Activated CD4-positive, alpha-beta T cell treated with anti-CD3 and anti-CD28 coated beads for 36 hours (primary cell): Measurements from ENCODE around the gene PEX14. TPM values are rescaled to one million over a fixed set of nuclear protein-coding genes. Genes with fewer than 3 reads are reported as not detected.
"Not testable (repeated sequence)": the region's sequence is repeated elsewhere in the genome, so short reads cannot be mapped to it uniquely, and the experiment has no call there.

Source experiments
- ATAC-seq: fragments of 200-7000 bp; cut with Tn5 transposase; one replicate; pipeline ENCODE4 v1.10.0; 2021; ENCODE audit warnings: mild to moderate bottlenecking, moderate library complexity
- CTCF ChIA-PET: fragments of 350-600 bp; sonication (Branson Sonifier 250); formaldehyde crosslinking; loops from one replicate; lab custom pipeline; 2021; ENCODE audit warnings: antibody characterized with exemption; lab: Charles Lee
- POLR2A ChIA-PET: fragments of 350-600 bp; sonication (Branson Sonifier 250); formaldehyde crosslinking; loops from one replicate; lab custom pipeline; 2021; ENCODE audit warnings: antibody characterized with exemption, inconsistent platforms; lab: Charles Lee
- DNase-seq: peaks from one replicate; pipeline ENCODE4 v3.0.0-alpha.2; 2020
- H3K27ac Mint-ChIP-seq: one replicate; pipeline ENCODE4 v1.8.0; 2021; ENCODE audit warnings: mixed read lengths
- H3K27me3 Mint-ChIP-seq: one replicate; pipeline ENCODE4 v1.8.0; 2021; ENCODE audit warnings: mixed read lengths
- H3K36me3 Mint-ChIP-seq: one replicate; pipeline ENCODE4 v1.8.0; 2021; ENCODE audit warnings: low read depth, mixed read lengths
- H3K4me1 Mint-ChIP-seq: one replicate; pipeline ENCODE4 v1.8.0; 2021; ENCODE audit warnings: mixed read lengths
- H3K4me3 Mint-ChIP-seq: one replicate; pipeline ENCODE4 v1.8.0; 2021; ENCODE audit warnings: mild to moderate bottlenecking, moderate library complexity, mixed read lengths
- H3K9me3 Mint-ChIP-seq: one replicate; pipeline ENCODE4 v1.8.0; 2021; ENCODE audit warnings: low read depth, mixed read lengths
- intact Hi-C, 2 experiments: fragments of 100-400 bp; cut with DNase I in 1 of 2; cut with micrococcal nuclease in 1 of 2; formaldehyde crosslinking; loops; one replicate each; pipeline versions ENCODE4 v1.14.2 to v1.15.1; 2022 to 2024; cut with DNase I, micrococcal nuclease
- total RNA-seq, 2 experiments: library from RNA; stranded (reverse); gene quantifications; one replicate each; pipeline ENCODE4 v1.2.3, GENCODE V29; 2021

The PEX14 gene
- total RNA-seq, 2 experiments from 2014 or later: 16.3 to 25.1 TPM

DNA sequence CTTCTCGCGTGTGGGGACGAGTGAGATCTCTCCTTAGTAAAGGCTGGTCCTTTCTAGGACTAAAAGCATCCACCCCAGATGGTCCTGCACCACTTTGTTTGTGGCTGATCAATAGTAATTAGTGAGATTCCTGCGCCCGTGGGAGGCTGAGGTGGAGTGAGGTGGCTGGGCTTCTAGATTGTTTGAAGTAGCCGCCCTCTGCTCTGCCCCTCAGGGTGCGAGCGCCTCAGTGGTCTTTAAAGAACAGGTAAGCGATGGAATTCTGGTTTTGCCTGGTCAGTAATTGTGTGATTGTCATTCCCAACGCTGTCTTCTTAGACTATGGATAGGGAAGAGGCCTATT is 20.7 kb downstream of the PEX14 start:
- DNase-seq: no peak
- ATAC-seq: no peak
- Mint-ChIP-seq H3K36me3 (peaks cover 7% of the 10 kb centered on the region), H3K4me3 (peak overlapping the region; percentile 72), H3K9me3 (no peaks in the 10 kb centered on the region), H3K27ac (peak overlapping the region; percentile 91), H3K4me1 (peaks cover 49% of the 10 kb centered on the region), H3K27me3 (no peaks in the 10 kb centered on the region)
- intact Hi-C loops: loop anchor here (1.0 to 5.0 kb wide), 10 partner anchors 16 to 585 kb away; partner anchors contain the start of genes PEX14 (in 2 of the 2), CTNNBIP1 (in 1 of the 2) and TARDBP (in 1 of the 2)
- ChIA-PET POLR2A (interaction anchor here (0.9 to 1.2 kb wide), 2 partner anchors 12 to 18 kb away, joined by 4 to 7 read pairs; no protein-coding TSS in a partner anchor), CTCF (interaction anchor here (0.6 to 6.5 kb wide), 36 partner anchors 8 to 1190 kb away, joined by 3 to 133 read pairs (median 4); partner anchors contain the start of genes CENPS, DFFA and PGD)

DNA sequence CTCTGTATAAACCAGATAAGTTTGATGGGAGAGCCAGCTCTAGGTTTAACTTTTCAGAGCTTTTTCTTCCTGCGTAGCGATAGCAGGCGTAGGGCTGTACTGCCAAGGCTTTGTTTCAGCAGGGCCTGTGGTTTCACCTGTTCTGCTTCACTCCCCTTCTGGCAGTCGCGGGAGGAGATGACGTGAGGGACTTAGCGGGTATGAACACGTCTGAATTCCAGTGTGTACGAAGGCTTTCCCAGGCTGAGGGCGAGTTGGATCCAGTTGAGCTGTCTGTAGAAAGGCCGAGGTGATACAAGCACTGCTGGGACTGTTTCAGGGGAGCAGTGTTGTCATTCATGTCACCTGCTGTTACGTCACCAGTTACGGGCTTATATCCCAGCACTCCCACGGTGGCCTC is 21.2 kb downstream of the PEX14 start:
- ChIA-PET POLR2A (interaction anchor here (0.5 kb wide), 1 partner anchor 571 kb away, joined by 3 read pairs; no protein-coding TSS in a partner anchor), CTCF (interaction anchor here (0.8 to 6.5 kb wide), 8 partner anchors 7 to 374 kb away, joined by 3 to 133 read pairs (median 12); partner anchors contain the start of gene CENPS)
- intact Hi-C loops: loop anchor here (1.0 to 5.0 kb wide), 10 partner anchors 15 to 586 kb away; partner anchors contain the start of genes PEX14 (in 2 of the 2), CTNNBIP1 (in 1 of the 2) and TARDBP (in 1 of the 2)
- Mint-ChIP-seq H3K4me3 (peak overlapping the region; percentile 72), H3K27me3 (no peaks in the 10 kb centered on the region), H3K4me1 (peaks cover 51% of the 10 kb centered on the region), H3K36me3 (peaks cover 7% of the 10 kb centered on the region), H3K27ac (peak overlapping the region; percentile 91), H3K9me3 (no peaks in the 10 kb centered on the region)
- peak; percentile 11 for ATAC-seq
- peak; percentile 55 for DNase-seq

DNA sequence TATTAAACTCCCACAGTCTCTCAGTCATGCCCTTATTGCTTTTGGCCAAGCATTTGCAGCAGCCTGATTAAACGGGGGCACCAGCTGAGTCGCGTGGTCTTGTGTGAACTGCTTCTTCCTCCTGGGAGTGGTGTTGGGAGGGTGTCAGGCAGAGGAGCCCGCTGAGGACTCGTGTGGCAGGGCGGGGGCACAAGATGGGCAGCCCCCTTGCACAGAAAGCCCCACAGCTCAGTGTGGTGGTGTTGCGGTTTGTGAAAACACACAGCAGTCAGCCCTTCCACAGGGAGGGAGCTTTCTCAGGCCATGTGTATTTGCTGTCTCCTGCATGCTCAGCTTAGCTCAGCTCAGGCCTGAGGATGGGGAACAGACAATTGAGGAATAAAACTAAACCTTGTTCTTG is 22.4 kb downstream of the PEX14 start:
- no peaks in the 10 kb centered on the region for H3K9me3 Mint-ChIP-seq
- ATAC-seq: no peak
- POLR2A ChIA-PET: interaction anchor here (0.6 to 0.7 kb wide), 2 partner anchors 11 to 594 kb away, joined by 3 read pairs; no protein-coding TSS in a partner anchor

DNA sequence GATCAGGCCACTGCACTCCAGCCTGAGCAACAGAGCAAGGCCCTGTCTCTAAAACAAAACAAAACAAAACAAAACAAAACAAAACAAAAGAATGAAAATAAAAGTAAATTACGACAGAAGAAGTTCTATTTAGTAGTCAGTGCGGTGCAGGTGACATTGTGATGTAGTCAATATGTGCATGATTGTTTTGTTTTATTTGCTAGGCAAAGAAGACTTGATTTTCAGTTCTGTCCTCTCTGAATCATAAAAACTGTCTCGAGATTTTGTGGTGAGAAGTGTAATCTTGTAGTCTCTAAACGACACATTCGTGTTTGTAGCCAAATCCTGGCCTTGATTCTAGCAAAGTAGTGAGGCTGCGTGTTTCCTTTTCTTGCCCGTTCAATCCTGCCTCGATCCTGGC is 23.5 kb downstream of the PEX14 start:
- DNase-seq: no peak
- Mint-ChIP-seq H3K4me3 (no peak overlapping the region), H3K27me3 (no peaks in the 10 kb centered on the region), H3K36me3 (peaks cover 7% of the 10 kb centered on the region), H3K4me1 (peaks cover 57% of the 10 kb centered on the region), H3K9me3 (no peaks in the 10 kb centered on the region), H3K27ac (peak overlapping the region; percentile 17)
- peak; percentile 16 for ATAC-seq
- intact Hi-C loops: loop anchor here (5.0 kb wide), 2 partner anchors 194 to 514 kb away; partner anchors contain the start of gene TARDBP (in 1 of the 2)
- CTCF ChIA-PET: interaction anchor here (0.6 to 6.5 kb wide), 3 partner anchors 12 to 1221 kb away, joined by 3 to 133 read pairs (median 3); no protein-coding TSS in a partner anchor
- POLR2A ChIA-PET: interaction anchor here (0.6 kb wide), 1 partner anchor 366 kb away, joined by 3 read pairs; no protein-coding TSS in a partner anchor

More for the DNA sequence above, 22.4 kb downstream of the PEX14 start:
- Mint-ChIP-seq H3K4me1 (peaks cover 55% of the 10 kb centered on the region), H3K27me3 (no peaks in the 10 kb centered on the region), H3K27ac (no peak overlapping the region), H3K36me3 (peaks cover 7% of the 10 kb centered on the region), H3K4me3 (no peak overlapping the region)
- intact Hi-C loops: loop anchor here (5.0 kb wide), 2 partner anchors 195 to 515 kb away; partner anchors contain the start of gene TARDBP (in 1 of the 2)
- CTCF ChIA-PET: interaction anchor here (6.5 kb wide), 1 partner anchor 14 kb away, joined by 133 read pairs; no protein-coding TSS in a partner anchor
- no peak for DNase-seq

DNA sequence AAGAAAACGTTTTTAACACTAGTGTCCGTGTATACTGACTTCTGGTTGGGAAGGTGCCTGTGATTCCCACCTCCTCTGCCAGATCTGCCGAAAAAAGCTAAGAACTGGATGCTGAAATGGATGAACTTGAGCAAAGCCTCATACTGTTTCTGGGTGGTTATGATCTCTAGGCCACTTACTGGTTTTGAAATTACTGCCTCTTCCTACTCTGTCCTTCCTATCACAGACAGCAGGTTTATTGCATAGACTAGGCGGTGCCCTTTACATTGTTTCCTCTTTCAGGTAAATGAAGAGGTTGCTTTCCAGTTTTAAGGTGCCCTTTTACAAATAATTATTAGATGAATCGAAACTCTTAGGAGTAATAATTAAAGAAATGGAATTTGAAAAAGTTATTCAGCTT is 27.5 kb downstream of the PEX14 start:
- ATAC-seq (peak; percentile 68), DNase-seq (no peak)
- no peaks in the 10 kb centered on the region for H3K36me3 Mint-ChIP-seq
- no peak overlapping the region for H3K27ac Mint-ChIP-seq
- POLR2A ChIA-PET: no interaction called here
- no peaks in the 10 kb centered on the region for H3K9me3 Mint-ChIP-seq
- H3K4me1 Mint-ChIP-seq: peaks cover 41% of the 10 kb centered on the region
- H3K27me3 Mint-ChIP-seq: no peaks in the 10 kb centered on the region
- CTCF ChIA-PET: interaction anchor here (0.7 to 3.0 kb wide), 3 partner anchors 7 to 136 kb away, joined by 3 to 22 read pairs (median 3); no protein-coding TSS in a partner anchor
- H3K4me3 Mint-ChIP-seq: no peak overlapping the region
- intact Hi-C loops: no loop called here

DNA sequence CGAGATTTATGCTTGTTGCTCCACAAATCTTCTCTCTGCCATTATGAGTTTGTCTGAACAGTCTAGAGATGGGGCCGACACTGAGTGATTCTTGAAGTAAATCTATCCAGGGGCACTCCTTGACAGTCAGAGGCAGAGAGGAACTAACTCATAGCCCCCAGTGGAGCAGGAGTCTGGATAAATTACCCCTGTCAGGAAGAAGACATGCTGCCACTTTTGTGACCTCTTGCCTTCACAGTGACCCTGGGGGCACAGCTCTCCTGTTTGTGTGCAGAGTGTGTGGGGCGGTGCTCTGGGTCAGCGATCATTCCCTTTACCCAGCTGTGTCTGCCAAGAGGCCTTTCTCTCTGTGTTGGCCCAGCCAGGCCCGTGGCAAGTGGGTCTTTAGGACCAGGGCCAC is 29.5 kb downstream of the PEX14 start:
- H3K27ac Mint-ChIP-seq: no peak overlapping the region
- no peak for DNase-seq
- no peak for ATAC-seq
- H3K27me3 Mint-ChIP-seq: no peaks in the 10 kb centered on the region
- H3K4me1 Mint-ChIP-seq: peaks cover 35% of the 10 kb centered on the region
- H3K4me3 Mint-ChIP-seq: no peak overlapping the region
- ChIA-PET POLR2A (interaction anchor here (0.6 kb wide), 1 partner anchor 350 kb away, joined by 3 read pairs; no protein-coding TSS in a partner anchor), CTCF (interaction anchor here (3.0 kb wide), 1 partner anchor 9 kb away, joined by 22 read pairs; no protein-coding TSS in a partner anchor)
- H3K9me3 Mint-ChIP-seq: no peaks in the 10 kb centered on the region
- no peaks in the 10 kb centered on the region for H3K36me3 Mint-ChIP-seq
- intact Hi-C loops: no loop called here

DNA sequence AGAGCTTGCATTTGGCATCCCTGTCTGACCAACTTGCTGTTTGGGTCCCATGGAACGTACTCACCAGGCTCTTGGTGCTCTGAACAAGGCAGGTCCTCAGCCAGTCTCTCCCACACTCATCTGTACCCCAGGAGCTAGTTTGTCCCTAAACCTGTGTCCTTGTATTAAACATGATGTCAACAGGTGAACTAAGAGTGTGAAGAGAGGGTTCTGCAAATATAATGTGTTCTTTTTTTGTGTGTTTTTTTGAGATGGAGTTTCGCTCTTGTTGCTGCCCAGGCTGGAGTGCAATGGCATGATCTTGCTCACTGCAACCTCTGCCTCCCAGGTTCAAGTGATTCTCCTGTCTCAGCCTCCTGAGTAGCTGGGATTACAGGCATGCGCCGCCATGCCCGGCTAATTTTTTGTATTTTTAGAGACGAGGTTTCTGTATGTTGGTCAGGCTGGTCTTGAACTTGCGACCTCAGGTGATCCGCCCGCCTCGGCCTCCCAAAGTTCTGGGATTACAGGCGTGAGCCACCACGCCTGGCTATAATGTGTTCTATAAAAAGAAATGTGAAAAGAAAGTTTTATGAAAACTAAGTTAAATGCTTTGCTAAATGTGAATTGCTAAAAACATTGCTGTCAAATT is 31.4 kb downstream of the PEX14 start:
- ATAC-seq, H3K9me3 Mint-ChIP-seq, H3K27ac Mint-ChIP-seq, intact Hi-C loops, H3K36me3 Mint-ChIP-seq, H3K27me3 Mint-ChIP-seq, DNase-seq, POLR2A ChIA-PET, H3K4me3 Mint-ChIP-seq: not testable (repeated sequence)
- H3K4me1 Mint-ChIP-seq: peaks cover 46% of the 10 kb centered on the region
- CTCF ChIA-PET: interaction anchor here (0.6 to 10.5 kb wide), 8 partner anchors 10 to 668 kb away, joined by 3 to 133 read pairs (median 4); partner anchors contain the start of gene CENPS

DNA sequence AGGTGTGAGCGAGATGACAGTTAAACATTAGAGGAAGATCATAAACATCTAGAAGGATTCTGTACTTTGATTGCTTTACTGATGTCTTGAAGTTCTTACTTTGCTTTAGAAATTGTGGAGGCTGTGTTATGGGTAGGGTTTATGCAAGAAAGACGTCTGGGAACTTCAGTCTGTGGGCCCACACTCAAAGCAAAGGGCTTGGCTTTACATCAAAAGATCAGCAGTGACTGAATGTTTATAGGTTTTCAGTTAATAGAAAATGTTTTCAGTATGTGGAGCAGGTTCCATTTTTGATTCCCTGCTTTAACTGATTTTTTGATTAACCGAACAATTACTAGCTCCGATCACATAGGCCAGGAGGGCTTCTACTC is 31.9 kb downstream of the PEX14 start:
- Mint-ChIP-seq H3K36me3 (no peaks in the 10 kb centered on the region), H3K9me3 (no peaks in the 10 kb centered on the region), H3K27ac (no peak overlapping the region), H3K27me3 (no peaks in the 10 kb centered on the region), H3K4me3 (no peak overlapping the region), H3K4me1 (peaks cover 51% of the 10 kb centered on the region)
- POLR2A ChIA-PET: no interaction called here
- no peak for DNase-seq
- intact Hi-C loops: loop anchor here in 1 of 2 experiments (1.0 kb wide), 2 partner anchors 56 to 404 kb away; no protein-coding TSS in a partner anchor
- no peak for ATAC-seq
- CTCF ChIA-PET: interaction anchor here (0.6 to 10.5 kb wide), 8 partner anchors 10 to 403 kb away, joined by 3 to 133 read pairs (median 8); partner anchors contain the start of gene CENPS

DNA sequence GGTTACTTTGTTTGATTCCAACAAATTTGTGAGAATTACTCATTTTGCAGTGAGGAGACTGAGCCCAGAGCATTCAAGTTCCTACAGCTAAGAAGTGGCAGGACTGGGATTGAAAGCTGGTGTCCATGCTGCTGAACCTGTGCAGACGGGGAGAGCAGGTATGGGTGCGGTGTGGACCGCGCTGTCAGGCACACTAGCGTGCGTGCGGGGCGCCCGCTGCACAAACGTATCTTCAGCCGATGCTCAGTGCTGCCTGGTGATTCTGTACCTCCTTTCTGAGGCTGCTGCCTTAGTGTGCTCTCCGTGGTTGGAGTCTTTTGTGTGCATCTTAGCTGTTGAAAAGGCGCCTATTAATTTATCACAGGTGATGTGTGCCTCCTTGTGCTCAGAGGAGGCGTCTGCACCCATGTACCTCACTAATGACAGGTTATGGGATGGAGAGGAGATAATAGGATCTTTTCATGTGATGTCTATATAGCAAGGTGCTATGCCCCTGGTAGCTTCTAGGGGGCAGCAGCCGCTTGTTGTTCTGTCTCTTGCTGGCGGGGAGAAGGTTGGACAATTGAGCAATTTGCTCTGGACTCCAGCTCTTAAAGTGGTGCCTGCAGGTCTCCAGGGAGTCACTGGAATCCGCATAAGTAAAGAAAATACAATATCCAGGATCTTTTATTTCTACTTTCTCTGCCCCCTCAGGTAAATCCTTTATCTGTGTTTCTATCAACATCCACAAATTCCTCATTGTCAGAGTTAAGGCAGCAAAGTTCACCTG is 32.5 kb downstream of the PEX14 start:
- peaks cover 51% of the 10 kb centered on the region for H3K4me1 Mint-ChIP-seq
- intact Hi-C loops: loop anchor here in 1 of 2 experiments (1.0 kb wide), 2 partner anchors 55 to 403 kb away; no protein-coding TSS in a partner anchor
- CTCF ChIA-PET: interaction anchor here (0.6 to 10.5 kb wide), 21 partner anchors 9 to 482 kb away, joined by 3 to 133 read pairs (median 4); partner anchors contain the start of gene CENPS
- H3K4me3 Mint-ChIP-seq: no peak overlapping the region
- DNase-seq (peak; percentile 73), ATAC-seq (peak; percentile 47)
- POLR2A ChIA-PET: interaction anchor here (1.1 kb wide), 1 partner anchor 12 kb away, joined by 4 read pairs; no protein-coding TSS in a partner anchor
- H3K36me3 Mint-ChIP-seq: no peaks in the 10 kb centered on the region
- H3K27ac Mint-ChIP-seq: no peak overlapping the region
- H3K9me3 Mint-ChIP-seq: no peaks in the 10 kb centered on the region
- no peaks in the 10 kb centered on the region for H3K27me3 Mint-ChIP-seq

DNA sequence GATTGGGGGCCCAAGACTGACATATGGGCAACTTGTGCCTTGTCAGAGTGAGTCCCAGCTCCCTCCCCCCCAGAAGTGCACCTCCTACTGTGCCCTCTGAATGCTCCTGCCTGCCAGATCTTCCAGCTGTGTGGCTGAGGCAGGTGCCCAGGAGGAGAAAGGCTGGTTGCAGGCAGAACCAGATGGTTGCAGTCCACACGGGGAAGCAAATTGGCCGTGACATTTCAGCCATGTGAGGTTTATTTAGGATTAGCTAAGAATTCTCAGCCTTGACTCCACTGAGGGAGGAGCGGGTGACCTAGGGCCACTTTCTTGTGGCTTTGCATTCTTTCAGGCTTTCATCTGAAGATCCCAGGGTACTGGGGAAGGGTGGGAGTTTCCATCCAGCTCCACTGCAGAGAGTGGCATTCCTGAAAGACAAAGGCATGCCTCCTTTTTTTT is 33.8 kb downstream of the PEX14 start:
- H3K9me3 Mint-ChIP-seq: no peaks in the 10 kb centered on the region
- H3K4me3 Mint-ChIP-seq: no peak overlapping the region
- DNase-seq (no peak), ATAC-seq (no peak)
- CTCF ChIA-PET: interaction anchor here (1.2 to 10.5 kb wide), 7 partner anchors 12 to 426 kb away, joined by 4 to 133 read pairs (median 8); partner anchors contain the start of gene CENPS
- peaks cover 60% of the 10 kb centered on the region for H3K4me1 Mint-ChIP-seq
- H3K27me3 Mint-ChIP-seq: no peaks in the 10 kb centered on the region
- intact Hi-C loops: no loop called here
- H3K36me3 Mint-ChIP-seq: no peaks in the 10 kb centered on the region
- H3K27ac Mint-ChIP-seq: no peak overlapping the region
- POLR2A ChIA-PET: interaction anchor here (0.7 kb wide), 1 partner anchor 45 kb away, joined by 5 read pairs; no protein-coding TSS in a partner anchor
